GM23338 (cell line): Measurements from ENCODE around the gene INPP5A. TPM values are rescaled to one million over a fixed set of nuclear protein-coding genes. Genes with fewer than 3 reads are reported as not detected.

Experiments
- ATAC-seq: fragments of 200-7000 bp; cut with Tn5 transposase; 3 replicates; pipeline ENCODE4 v1.9.1; 2020
- DNase-seq: peaks from one replicate; pipeline ENCODE4 v3.0.0-alpha.2; 2015; ENCODE audit warnings: low spot score
- H2AFZ ChIP-seq: fragments of 200-600 bp; sonication (generic); 2 replicates; pipeline ENCODE4 v1.8.0; 2016; ENCODE audit warnings: antibody characterized with exemption, mild to moderate bottlenecking, moderate library complexity
- H3F3A ChIP-seq: fragments of 200-600 bp; sonication (generic); replicated peaks from 2 replicates; pipeline ENCODE4 v1.8.0; 2017; ENCODE audit warnings: antibody characterized with exemption, mixed run types, low read depth
- H3K27ac ChIP-seq: fragments of 200-600 bp; sonication (generic); 2 replicates; pipeline ENCODE4 v1.6.1; 2016; ENCODE audit warnings: low read depth
- H3K27me3 ChIP-seq: fragments of 200-600 bp; sonication (generic); 2 replicates; pipeline ENCODE4 v1.8.0; 2016; ENCODE audit warnings: mild to moderate bottlenecking, mixed run types, moderate library complexity; ENCODE audit not compliant: insufficient read depth
- H3K36me3 ChIP-seq: fragments of 200-600 bp; sonication (generic); 2 replicates; pipeline ENCODE4 v1.8.0; 2016; ENCODE audit warnings: mild to moderate bottlenecking; ENCODE audit not compliant: insufficient read depth
- H3K4me1 ChIP-seq: fragments of 200-600 bp; sonication (generic); 2 replicates; pipeline ENCODE4 v1.8.0; 2016; ENCODE audit warnings: mild to moderate bottlenecking, moderate library complexity; ENCODE audit not compliant: insufficient read depth
- H3K4me2 ChIP-seq: fragments of 200-600 bp; sonication (generic); 2 replicates; pipeline ENCODE4 v1.7.1; 2017; ENCODE audit warnings: mixed run types
- H3K4me3 ChIP-seq: fragments of 200-600 bp; sonication (generic); 2 replicates; pipeline ENCODE4 v1.6.1; 2016; ENCODE audit warnings: mixed run types
- H3K79me2 ChIP-seq: fragments of 200-600 bp; sonication (generic); replicated peaks from 2 replicates; pipeline ENCODE4 v1.8.0; 2017; ENCODE audit warnings: mild to moderate bottlenecking; ENCODE audit not compliant: insufficient read depth
- H3K9me2 ChIP-seq: fragments of 200-600 bp; sonication (generic); 2 replicates; pipeline ENCODE4 v1.8.0; 2017; ENCODE audit not compliant: insufficient read depth
- H4K20me1 ChIP-seq: fragments of 200-600 bp; sonication (generic); replicated peaks from 2 replicates; pipeline ENCODE4 v1.8.0; 2017; ENCODE audit warnings: mild to moderate bottlenecking; ENCODE audit not compliant: insufficient read depth
- H3K27ac Mint-ChIP-seq: 2 replicates; pipeline ENCODE4 v1.8.0; 2020; ENCODE audit warnings: inconsistent platforms, mild to moderate bottlenecking, moderate library complexity, mixed read lengths
- H3K27me3 Mint-ChIP-seq: 3 replicates; pipeline ENCODE4 v1.8.0; 2022; ENCODE audit warnings: low read depth, mild to moderate bottlenecking, moderate library complexity, mixed read lengths, inconsistent platforms; ENCODE audit not compliant: insufficient read depth, poor library complexity
- H3K36me3 Mint-ChIP-seq: 3 replicates; pipeline ENCODE4 v1.8.0; 2021; ENCODE audit warnings: low read depth, mild to moderate bottlenecking, inconsistent platforms, moderate library complexity, mixed read lengths
- H3K4me1 Mint-ChIP-seq: 3 replicates; pipeline ENCODE4 v1.8.0; 2020; ENCODE audit warnings: mild to moderate bottlenecking, inconsistent platforms, mixed read lengths
- H3K4me3 Mint-ChIP-seq: 3 replicates; pipeline ENCODE4 v1.8.0; 2021; ENCODE audit warnings: moderate library complexity, mild to moderate bottlenecking, inconsistent platforms, mixed read lengths
- H3K9me3 Mint-ChIP-seq: 3 replicates; pipeline ENCODE4 v1.8.0; 2020; ENCODE audit warnings: moderate library complexity, mild to moderate bottlenecking, inconsistent platforms, mixed read lengths
- EZH2 ChIP-seq: fragments of 200-600 bp; sonication (generic); IDR thresholded peaks from one replicate; pipeline ENCODE4 v1.8.0; 2017; ENCODE audit warnings: antibody characterized with exemption, mild to moderate bottlenecking, low read depth; ENCODE audit not compliant: unreplicated experiment
- EZH2phosphoT487 ChIP-seq: fragments of 200-600 bp; sonication (generic); IDR thresholded peaks from one replicate; pipeline ENCODE4 v1.8.1; 2018; ENCODE audit warnings: antibody characterized with exemption; ENCODE audit not compliant: unreplicated experiment
- JUNB ChIP-seq: IDR thresholded peaks from one replicate; pipeline ENCODE4 v1.6.1; 2016; ENCODE audit warnings: antibody characterized with exemption; ENCODE audit not compliant: unreplicated experiment
- STAT1 ChIP-seq: IDR thresholded peaks from one replicate; pipeline ENCODE4 v1.6.1; 2016; ENCODE audit warnings: antibody characterized with exemption; ENCODE audit not compliant: unreplicated experiment
- ZNF331 ChIP-seq: fragments of 250-450 bp; sonication (Bioruptor Pico); IDR thresholded peaks from 2 replicates; pipeline ENCODE4 v1.5.0; 2020; ENCODE audit warnings: low read depth, mild to moderate bottlenecking, moderate library complexity
- polyA plus RNA-seq: library from polyadenylated mRNA; unstranded; fragments of >200 nt; fragmentation: Nextera tagmentation; extraction: Ambion mirVana; gene quantifications from 2 replicates; pipeline ENCODE4 v1.2.1, GENCODE V29; 2016
- total RNA-seq: library from RNA; depleted of rRNA; stranded (reverse); fragments of >200 nt; shearing (Covaris generic); gene quantifications from 2 replicates; pipeline ENCODE4 v1.2.3, GENCODE V29; 2014
- TF ChIP-seq, protein P1 (sequence below), 2 experiments: fragments of 200-600 bp in 1 of 2; sonication (generic) in 1 of 2; conservative IDR thresholded peaks; 2 replicates each; pipeline versions ENCODE4 v1.5.1 to v1.6.1; 2016 to 2017; ENCODE audit warnings: antibody characterized with exemption in 2 of 2, low read depth in 2 of 2, mild to moderate bottlenecking in 2 of 2, moderate library complexity in 1 of 2
- TF ChIP-seq, protein P2 (sequence below): IDR thresholded peaks from 2 replicates; pipeline ENCODE4 v1.6.1; 2016; ENCODE audit warnings: antibody characterized with exemption
- TF ChIP-seq, protein P3 (sequence below): IDR thresholded peaks from one replicate; pipeline ENCODE4 v1.6.1; 2018; ENCODE audit warnings: antibody characterized with exemption; ENCODE audit not compliant: unreplicated experiment

Gene INPP5A
- total and polyA plus RNA-seq, 2 experiments from 2014 or later, result 5.9 to 40.6 TPM

DNA sequence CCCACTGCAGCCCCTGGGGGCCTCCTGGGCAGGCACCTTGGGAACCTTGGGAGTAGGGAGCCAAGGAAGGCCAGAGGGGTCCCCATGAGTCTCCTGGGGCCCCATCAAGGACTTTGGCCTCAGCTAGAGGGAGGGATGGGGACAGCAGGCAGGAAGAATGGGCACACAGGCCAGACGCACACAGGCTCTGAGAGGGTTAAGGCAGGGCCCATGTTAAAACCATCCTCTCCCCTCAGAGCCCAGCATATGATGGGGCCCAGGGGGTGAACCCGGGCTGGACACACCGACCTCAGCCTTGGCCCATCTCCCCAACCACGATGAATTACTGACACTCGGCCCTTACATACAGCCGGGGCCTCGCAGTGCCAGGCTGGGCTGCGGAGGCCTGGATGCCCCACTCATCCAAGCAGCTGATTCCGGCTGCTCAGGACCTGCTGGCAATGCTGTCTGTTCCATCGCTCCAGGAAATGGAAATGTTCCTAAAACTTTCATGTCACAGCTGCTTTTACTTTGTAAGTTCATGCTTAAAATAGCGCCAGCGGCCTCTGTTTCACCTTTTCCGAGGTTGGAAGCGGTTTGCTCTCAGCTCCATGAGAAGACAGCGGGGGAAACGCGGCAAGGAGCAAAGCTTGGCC is 17.3 kb upstream of the INPP5A start:
- no peak overlapping the region for H3K4me2 ChIP-seq
- H3K79me2 ChIP-seq, result no peaks in the 10 kb centered on the region
- no peak overlapping the region for H2AFZ ChIP-seq
- H3K27me3 ChIP-seq, result peaks cover 10% of the 10 kb centered on the region; the same call in 1 of the 2 replicates
- H3K27me3 Mint-ChIP-seq, result peaks cover 35% of the 10 kb centered on the region
- no peak for DNase-seq
- H3K9me3 Mint-ChIP-seq, result no peaks in the 10 kb centered on the region
- no peaks in the 10 kb centered on the region for H3K9me2 ChIP-seq
- no peaks in the 10 kb centered on the region for H4K20me1 ChIP-seq
- peaks cover 25% of the 10 kb centered on the region for H3K4me1 ChIP-seq
- H3K36me3 Mint-ChIP-seq, result no peaks in the 10 kb centered on the region
- H3F3A ChIP-seq, result 0 out of 2 replicates have a peak, but pooled peaks cover 4% of the 10 kb centered on the region
- H3K4me3 ChIP-seq, result no peak overlapping the region
- no peak overlapping the region for H3K27ac Mint-ChIP-seq
- TF ChIP-seq EZH2phosphoT487 (no peak), ZNF331 (CRISPR knock-in tag) (no peak), JUNB (no peak)
- TF ChIP-seq, protein P1, sequence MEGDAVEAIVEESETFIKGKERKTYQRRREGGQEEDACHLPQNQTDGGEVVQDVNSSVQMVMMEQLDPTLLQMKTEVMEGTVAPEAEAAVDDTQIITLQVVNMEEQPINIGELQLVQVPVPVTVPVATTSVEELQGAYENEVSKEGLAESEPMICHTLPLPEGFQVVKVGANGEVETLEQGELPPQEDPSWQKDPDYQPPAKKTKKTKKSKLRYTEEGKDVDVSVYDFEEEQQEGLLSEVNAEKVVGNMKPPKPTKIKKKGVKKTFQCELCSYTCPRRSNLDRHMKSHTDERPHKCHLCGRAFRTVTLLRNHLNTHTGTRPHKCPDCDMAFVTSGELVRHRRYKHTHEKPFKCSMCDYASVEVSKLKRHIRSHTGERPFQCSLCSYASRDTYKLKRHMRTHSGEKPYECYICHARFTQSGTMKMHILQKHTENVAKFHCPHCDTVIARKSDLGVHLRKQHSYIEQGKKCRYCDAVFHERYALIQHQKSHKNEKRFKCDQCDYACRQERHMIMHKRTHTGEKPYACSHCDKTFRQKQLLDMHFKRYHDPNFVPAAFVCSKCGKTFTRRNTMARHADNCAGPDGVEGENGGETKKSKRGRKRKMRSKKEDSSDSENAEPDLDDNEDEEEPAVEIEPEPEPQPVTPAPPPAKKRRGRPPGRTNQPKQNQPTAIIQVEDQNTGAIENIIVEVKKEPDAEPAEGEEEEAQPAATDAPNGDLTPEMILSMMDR (conservative IDR thresholded peaks at IDR 0.05; ENCODE audit: low read depth in 2 of 2), result no peak
- no peaks in the 10 kb centered on the region for H3K36me3 ChIP-seq
- no peak for ATAC-seq
- H3K27ac ChIP-seq, result no peak overlapping the region
- H3K4me3 Mint-ChIP-seq, result no peak overlapping the region
- peaks cover 30% of the 10 kb centered on the region for H3K4me1 Mint-ChIP-seq

DNA sequence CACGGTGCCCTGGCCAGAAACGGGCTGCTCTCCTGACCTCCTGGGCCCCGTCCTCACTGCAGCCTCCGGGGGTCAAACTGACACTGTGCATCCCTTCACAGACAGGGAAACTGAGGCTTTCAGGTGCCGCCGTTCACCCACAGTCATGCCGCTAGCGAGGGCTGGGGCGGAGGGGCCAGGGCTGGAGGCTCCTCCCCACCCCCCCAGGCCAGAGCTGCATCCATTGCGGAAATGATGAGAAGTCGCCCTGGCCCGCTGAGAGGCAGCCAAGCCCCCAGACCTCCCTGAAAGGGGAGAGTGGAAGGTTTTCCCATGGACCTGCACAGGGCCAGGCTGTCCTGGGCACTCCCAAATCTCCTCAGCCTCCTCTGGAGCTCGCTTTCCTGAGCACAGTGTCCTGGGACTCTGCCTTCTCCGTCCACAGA is 16.5 kb upstream of the INPP5A start:
- Mint-ChIP-seq H3K4me3 (no peak overlapping the region), H3K9me3 (no peaks in the 10 kb centered on the region), H3K36me3 (no peaks in the 10 kb centered on the region), H3K27me3 (peaks cover 35% of the 10 kb centered on the region), H3K27ac (no peak overlapping the region), H3K4me1 (peaks cover 25% of the 10 kb centered on the region)
- Histone ChIP-seq H3K79me2 (no peaks in the 10 kb centered on the region), H3K4me1 (peaks cover 21% of the 10 kb centered on the region), H3F3A (0 out of 2 replicates have a peak, but pooled peaks cover 4% of the 10 kb centered on the region), H2AFZ (no peak overlapping the region), H3K27me3 (peaks cover 10% of the 10 kb centered on the region; the same call in 1 of the 2 replicates), H3K36me3 (no peaks in the 10 kb centered on the region), H3K27ac (no peak overlapping the region), H4K20me1 (no peaks in the 10 kb centered on the region), H3K9me2 (no peaks in the 10 kb centered on the region), H3K4me3 (no peak overlapping the region), H3K4me2 (no peak overlapping the region)
- ATAC-seq (no peak), DNase-seq (no peak)
- no peak for TF ChIP-seq STAT1
- TF ChIP-seq, protein P2, sequence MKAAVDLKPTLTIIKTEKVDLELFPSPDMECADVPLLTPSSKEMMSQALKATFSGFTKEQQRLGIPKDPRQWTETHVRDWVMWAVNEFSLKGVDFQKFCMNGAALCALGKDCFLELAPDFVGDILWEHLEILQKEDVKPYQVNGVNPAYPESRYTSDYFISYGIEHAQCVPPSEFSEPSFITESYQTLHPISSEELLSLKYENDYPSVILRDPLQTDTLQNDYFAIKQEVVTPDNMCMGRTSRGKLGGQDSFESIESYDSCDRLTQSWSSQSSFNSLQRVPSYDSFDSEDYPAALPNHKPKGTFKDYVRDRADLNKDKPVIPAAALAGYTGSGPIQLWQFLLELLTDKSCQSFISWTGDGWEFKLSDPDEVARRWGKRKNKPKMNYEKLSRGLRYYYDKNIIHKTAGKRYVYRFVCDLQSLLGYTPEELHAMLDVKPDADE, result no peak
- TF ChIP-seq, protein P3, sequence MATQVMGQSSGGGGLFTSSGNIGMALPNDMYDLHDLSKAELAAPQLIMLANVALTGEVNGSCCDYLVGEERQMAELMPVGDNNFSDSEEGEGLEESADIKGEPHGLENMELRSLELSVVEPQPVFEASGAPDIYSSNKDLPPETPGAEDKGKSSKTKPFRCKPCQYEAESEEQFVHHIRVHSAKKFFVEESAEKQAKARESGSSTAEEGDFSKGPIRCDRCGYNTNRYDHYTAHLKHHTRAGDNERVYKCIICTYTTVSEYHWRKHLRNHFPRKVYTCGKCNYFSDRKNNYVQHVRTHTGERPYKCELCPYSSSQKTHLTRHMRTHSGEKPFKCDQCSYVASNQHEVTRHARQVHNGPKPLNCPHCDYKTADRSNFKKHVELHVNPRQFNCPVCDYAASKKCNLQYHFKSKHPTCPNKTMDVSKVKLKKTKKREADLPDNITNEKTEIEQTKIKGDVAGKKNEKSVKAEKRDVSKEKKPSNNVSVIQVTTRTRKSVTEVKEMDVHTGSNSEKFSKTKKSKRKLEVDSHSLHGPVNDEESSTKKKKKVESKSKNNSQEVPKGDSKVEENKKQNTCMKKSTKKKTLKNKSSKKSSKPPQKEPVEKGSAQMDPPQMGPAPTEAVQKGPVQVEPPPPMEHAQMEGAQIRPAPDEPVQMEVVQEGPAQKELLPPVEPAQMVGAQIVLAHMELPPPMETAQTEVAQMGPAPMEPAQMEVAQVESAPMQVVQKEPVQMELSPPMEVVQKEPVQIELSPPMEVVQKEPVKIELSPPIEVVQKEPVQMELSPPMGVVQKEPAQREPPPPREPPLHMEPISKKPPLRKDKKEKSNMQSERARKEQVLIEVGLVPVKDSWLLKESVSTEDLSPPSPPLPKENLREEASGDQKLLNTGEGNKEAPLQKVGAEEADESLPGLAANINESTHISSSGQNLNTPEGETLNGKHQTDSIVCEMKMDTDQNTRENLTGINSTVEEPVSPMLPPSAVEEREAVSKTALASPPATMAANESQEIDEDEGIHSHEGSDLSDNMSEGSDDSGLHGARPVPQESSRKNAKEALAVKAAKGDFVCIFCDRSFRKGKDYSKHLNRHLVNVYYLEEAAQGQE, result no peak
- TF ChIP-seq EZH2, result no peak
